Trophoblast cell (in vitro differentiated cells and primary cell): ENCODE measurements around the gene PRMT9.

Experiments used
- DNase-seq, 2 donors: peaks; one replicate each; pipeline ENCODE4 v3.0.0-alpha.2; 2016
- H2AFZ ChIP-seq: 2 replicates; pipeline ENCODE4 v1.6.1; 2013; ENCODE audit warnings: low read length, moderate library complexity, mild to moderate bottlenecking; ENCODE audit not compliant: insufficient read depth, poor library complexity
- H2AK5ac ChIP-seq: 2 replicates; pipeline ENCODE4 v1.6.1; 2013; ENCODE audit warnings: mild to moderate bottlenecking, low read length
- H2BK120ac ChIP-seq: 2 replicates; pipeline ENCODE4 v1.6.1; 2013; ENCODE audit warnings: low read length, mild to moderate bottlenecking, moderate library complexity; ENCODE audit not compliant: insufficient read depth, poor library complexity
- H2BK12ac ChIP-seq: 2 replicates; pipeline ENCODE4 v1.6.1; 2013; ENCODE audit warnings: mild to moderate bottlenecking, low read length, moderate library complexity
- H2BK5ac ChIP-seq: 2 replicates; pipeline ENCODE4 v1.6.1; 2013; ENCODE audit warnings: low read length, low read depth, moderate library complexity, mild to moderate bottlenecking; ENCODE audit not compliant: poor library complexity
- H3K14ac ChIP-seq: 2 replicates; pipeline ENCODE4 v1.6.1; 2013; ENCODE audit warnings: mild to moderate bottlenecking, low read length
- H3K18ac ChIP-seq: 2 replicates; pipeline ENCODE4 v1.6.1; 2013; ENCODE audit warnings: mild to moderate bottlenecking, low read length
- H3K23ac ChIP-seq: 2 replicates; pipeline ENCODE4 v1.6.1; 2013; ENCODE audit warnings: low read length
- H3K27ac ChIP-seq: 2 replicates; pipeline ENCODE4 v1.5.1; 2013; ENCODE audit warnings: low read depth, mild to moderate bottlenecking, inconsistent platforms, low read length, moderate library complexity
- H3K27me3 ChIP-seq: 2 replicates; pipeline ENCODE4 v1.6.1; 2013; ENCODE audit warnings: inconsistent platforms, mild to moderate bottlenecking, low read length, moderate library complexity; ENCODE audit not compliant: insufficient read depth
- H3K36me3 ChIP-seq, 2 experiments: 1 replicate in 1 of 2; 2 replicates in 1 of 2; pipeline ENCODE4 v1.6.1; 2013; ENCODE audit warnings: low read length in 2 of 2, mild to moderate bottlenecking in 2 of 2, moderate library complexity in 1 of 2; ENCODE audit not compliant: insufficient read depth in 2 of 2, control insufficient read depth in 1 of 2
- H3K4ac ChIP-seq: 2 replicates; pipeline ENCODE4 v1.6.1; 2013; ENCODE audit warnings: low read depth, mild to moderate bottlenecking, low read length, moderate library complexity
- H3K4me1 ChIP-seq, 2 experiments: 1 replicate in 1 of 2; 2 replicates in 1 of 2; pipeline ENCODE4 v1.6.1; 2013; ENCODE audit warnings: low read length in 2 of 2, mild to moderate bottlenecking in 2 of 2, moderate library complexity in 1 of 2; ENCODE audit not compliant: insufficient read depth in 2 of 2, control insufficient read depth in 1 of 2
- H3K4me2 ChIP-seq: 2 replicates; pipeline ENCODE4 v1.6.1; 2013; ENCODE audit warnings: inconsistent platforms, mild to moderate bottlenecking, low read length, moderate library complexity
- H3K4me3 ChIP-seq: 2 replicates; pipeline ENCODE4 v1.5.1; 2013; ENCODE audit warnings: mild to moderate bottlenecking, low read depth, low read length, inconsistent platforms
- H3K79me1 ChIP-seq: one replicate; pipeline ENCODE4 v1.6.1; 2013; ENCODE audit warnings: low read length
- H3K79me2 ChIP-seq: 2 replicates; pipeline ENCODE4 v1.6.1; 2013; ENCODE audit warnings: low read length, mild to moderate bottlenecking; ENCODE audit not compliant: control insufficient read depth, insufficient read depth, poor library complexity
- H3K9ac ChIP-seq: 2 replicates; pipeline ENCODE4 v1.6.1; 2013; ENCODE audit warnings: mild to moderate bottlenecking, low read length
- H3K9me3 ChIP-seq: 2 replicates; pipeline ENCODE4 v1.6.1; 2013; ENCODE audit warnings: low read depth, mild to moderate bottlenecking, control low read depth, inconsistent platforms, low read length; ENCODE audit not compliant: insufficient read depth
- H4K12ac ChIP-seq: 2 replicates; pipeline ENCODE4 v1.6.1; 2013; ENCODE audit warnings: low read depth, mild to moderate bottlenecking, low read length, moderate library complexity
- H4K8ac ChIP-seq: 2 replicates; pipeline ENCODE4 v1.6.1; 2013; ENCODE audit warnings: low read depth, mild to moderate bottlenecking, low read length, moderate library complexity
- H4K91ac ChIP-seq: one replicate; pipeline ENCODE4 v1.6.1; 2013; ENCODE audit warnings: low read depth, mild to moderate bottlenecking, low read length, moderate library complexity
- WGBS: extraction: QIAGEN DNeasy Blood & Tissue Kit; methylation state at CpG from one replicate; pipeline ENCODE4 v1.1.7; 2013; ENCODE audit warnings: missing lambda C conversion rate; ENCODE audit not compliant: insufficient read length, insufficient coverage; ENCODE audit errors: extremely low coverage; 5-methylcytosine and 5-hydroxymethylcytosine counted together

PRMT9 gene

GRCh38 chr4:147590249-147590920 is 93.6 kb downstream of the PRMT9 start:
- H3K4me3 ChIP-seq: no peak overlapping the region
- no peak overlapping the region for H2AFZ ChIP-seq
- no peak overlapping the region for H3K23ac ChIP-seq
- H4K12ac ChIP-seq: peak overlapping the region; percentile 26
- peak; percentile 40 to 80 for DNase-seq
- no peak overlapping the region for H2BK12ac ChIP-seq
- H3K14ac ChIP-seq: no peak overlapping the region
- H4K8ac ChIP-seq: peak overlapping the region; percentile 53
- H3K79me2 ChIP-seq: no peaks in the 10 kb centered on the region
- H3K9ac ChIP-seq: no peak overlapping the region
- H3K36me3 ChIP-seq: no peaks in the 10 kb centered on the region
- peaks cover 0 to 2% of the 10 kb centered on the region in 2 experiments for H3K4me1 ChIP-seq
- H3K9me3 ChIP-seq: no peaks in the 10 kb centered on the region
- peak overlapping the region; percentile 76 for H2BK5ac ChIP-seq
- peak overlapping the region; percentile 80 for H2BK120ac ChIP-seq
- H2AK5ac ChIP-seq: no peak overlapping the region
- peak overlapping the region; percentile 77 for H4K91ac ChIP-seq
- peaks cover 2% of the 10 kb centered on the region for H3K79me1 ChIP-seq
- H3K4me2 ChIP-seq: no peak overlapping the region
- no peak overlapping the region for H3K4ac ChIP-seq
- H3K27me3 ChIP-seq: no peaks in the 10 kb centered on the region
- H3K18ac ChIP-seq: no peak overlapping the region
- H3K27ac ChIP-seq: no peak overlapping the region
- no CpG with 5 or more reads among the region's 12 CpGs for WGBS

GRCh38 chr4:147589586-147589985 is 94.4 kb downstream of the PRMT9 start:
- H3K27ac ChIP-seq: no peak overlapping the region
- no peaks in the 10 kb centered on the region for H3K36me3 ChIP-seq
- peaks cover 0 to 2% of the 10 kb centered on the region in 2 experiments for H3K4me1 ChIP-seq
- no CpG with 5 or more reads among the region's 1 CpG for WGBS
- no peaks in the 10 kb centered on the region for H3K27me3 ChIP-seq
- no peak overlapping the region for H4K12ac ChIP-seq
- H3K23ac ChIP-seq: no peak overlapping the region
- peak overlapping the region; percentile 71 for H2BK12ac ChIP-seq
- no peaks in the 10 kb centered on the region for H3K9me3 ChIP-seq
- H3K4me2 ChIP-seq: no peak overlapping the region
- no peak overlapping the region for H3K18ac ChIP-seq
- H4K8ac ChIP-seq: peak overlapping the region; percentile 77
- no peak overlapping the region for H2AFZ ChIP-seq
- peak overlapping the region; percentile 63 for H2BK5ac ChIP-seq
- peaks cover 2% of the 10 kb centered on the region for H3K79me1 ChIP-seq
- H3K79me2 ChIP-seq: no peaks in the 10 kb centered on the region
- H3K14ac ChIP-seq: no peak overlapping the region
- H4K91ac ChIP-seq: peak overlapping the region; percentile 37
- H3K4ac ChIP-seq: no peak overlapping the region
- no peak overlapping the region for H2BK120ac ChIP-seq
- no peak overlapping the region for H3K9ac ChIP-seq
- DNase-seq: no peak
- no peak overlapping the region for H2AK5ac ChIP-seq
- no peak overlapping the region for H3K4me3 ChIP-seq
